ENCODE data around the gene PTGDS. TPM values are rescaled to one million over a fixed set of nuclear protein-coding genes. Genes with fewer than 3 reads are reported as not detected.
"Not testable (repeated sequence)": the region's sequence is repeated elsewhere in the genome, so short reads cannot be mapped to it uniquely, and the experiment has no call there.

The PTGDS gene
- total RNA-seq, 1 experiment from 2014 or later = not detected

- DNase-seq (ENCODE audit: low spot score) = no peak
Measured at GRCh38 chr9:136990242-136990911, 13.1 kb downstream of the PTGDS start.

GRCh38 chr9:136991993-136992818, 14.9 kb downstream of the PTGDS start, which contains the start of gene PAXX:
Gene PAXX (plus strand): TSS chr9:136992422. CDS start chr9:136992444, 22 bp downstream.
- DNase-seq (ENCODE audit: low spot score) = peak; percentile 75

DNA sequence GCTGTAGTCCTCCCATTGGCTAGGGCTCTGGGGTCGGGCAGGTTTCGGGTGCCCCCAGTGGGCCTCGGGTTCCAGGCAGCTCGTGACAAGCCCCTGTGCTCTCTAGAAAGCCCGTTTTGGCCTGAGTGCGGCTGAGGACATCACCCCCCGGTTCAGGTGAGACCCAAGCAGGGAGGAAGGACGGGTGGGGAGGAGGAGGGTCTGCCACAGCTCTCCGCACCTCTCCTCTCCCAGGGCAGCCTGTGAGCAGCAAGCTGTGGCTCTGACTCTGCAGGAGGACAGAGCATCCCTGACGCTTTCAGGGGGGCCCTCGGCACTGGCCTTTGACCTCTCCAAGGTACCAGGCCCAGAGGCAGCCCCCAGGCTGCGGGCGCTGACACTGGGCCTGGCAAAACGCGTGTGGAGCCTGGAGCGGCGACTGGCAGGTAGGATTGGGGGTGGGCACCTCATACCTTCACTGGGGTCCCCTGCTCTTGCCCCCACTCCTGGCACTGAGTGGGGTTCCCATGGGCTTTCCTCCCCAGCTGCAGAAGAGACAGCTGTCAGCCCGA, 15.6 kb downstream of the PTGDS start:
- no peak for DNase-seq (ENCODE audit: low spot score)

DNA sequence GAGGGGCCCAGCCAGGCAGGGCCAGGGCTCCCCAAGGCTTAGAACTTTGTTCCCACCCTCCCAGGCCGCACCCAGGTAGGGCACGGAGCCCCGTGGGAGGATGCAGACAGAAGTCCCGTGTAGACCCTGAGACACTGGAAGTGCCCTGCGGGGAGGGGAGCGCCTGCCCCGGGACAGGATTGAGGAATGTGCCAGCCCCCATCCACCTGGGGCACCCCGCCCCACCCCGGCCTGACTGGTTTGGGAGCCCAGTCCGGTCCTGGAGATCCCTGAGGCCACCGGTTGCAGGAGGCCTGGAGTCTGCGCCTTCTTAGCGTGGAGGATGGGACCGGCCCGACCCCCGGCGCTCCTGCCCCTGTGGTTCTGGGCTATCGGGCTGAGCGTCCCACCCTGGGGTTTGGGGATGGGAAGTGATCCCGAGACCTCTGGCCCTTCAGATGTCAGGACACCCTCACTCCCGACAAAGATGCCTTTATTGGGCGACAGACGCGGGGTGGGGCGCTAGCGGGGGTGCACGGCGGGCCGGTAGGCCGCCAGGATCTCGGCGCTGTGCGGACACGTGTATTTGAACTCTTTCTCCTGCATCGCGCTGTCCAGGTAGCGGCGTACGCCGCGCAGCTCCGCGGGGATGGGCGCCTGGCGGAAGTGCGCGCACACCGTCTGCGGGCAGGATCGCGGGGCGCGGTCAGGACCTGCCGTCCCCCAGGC, 17.0 kb downstream of the PTGDS start:
- DNase-seq (ENCODE audit: low spot score) = no peak

- DNase-seq (ENCODE audit: low spot score) = no peak
Measured at GRCh38 chr9:136994888-136995230, 17.6 kb downstream of the PTGDS start.

DNA sequence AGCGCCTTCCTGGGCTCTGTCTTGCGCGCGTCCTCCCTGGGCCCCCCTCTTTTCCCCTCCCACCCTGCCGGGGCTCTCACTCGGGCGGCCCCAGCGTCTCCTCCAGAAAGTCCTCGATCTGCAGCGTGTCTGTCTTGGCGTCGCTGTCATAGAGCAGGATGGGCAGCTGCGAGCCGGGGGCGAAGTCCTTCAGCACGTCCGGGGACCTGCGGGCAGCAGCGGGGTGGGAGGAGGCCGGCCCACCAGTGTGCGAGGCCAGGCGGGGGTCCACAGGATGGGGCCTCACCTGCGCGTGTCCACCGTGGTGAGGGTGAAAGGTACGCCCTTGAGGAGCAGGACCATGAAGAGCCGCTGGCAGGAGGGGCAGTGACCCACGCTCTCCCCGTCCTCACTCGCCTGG, 18.1 kb downstream of the PTGDS start:
- DNase-seq (ENCODE audit: low spot score) = no peak

DNA sequence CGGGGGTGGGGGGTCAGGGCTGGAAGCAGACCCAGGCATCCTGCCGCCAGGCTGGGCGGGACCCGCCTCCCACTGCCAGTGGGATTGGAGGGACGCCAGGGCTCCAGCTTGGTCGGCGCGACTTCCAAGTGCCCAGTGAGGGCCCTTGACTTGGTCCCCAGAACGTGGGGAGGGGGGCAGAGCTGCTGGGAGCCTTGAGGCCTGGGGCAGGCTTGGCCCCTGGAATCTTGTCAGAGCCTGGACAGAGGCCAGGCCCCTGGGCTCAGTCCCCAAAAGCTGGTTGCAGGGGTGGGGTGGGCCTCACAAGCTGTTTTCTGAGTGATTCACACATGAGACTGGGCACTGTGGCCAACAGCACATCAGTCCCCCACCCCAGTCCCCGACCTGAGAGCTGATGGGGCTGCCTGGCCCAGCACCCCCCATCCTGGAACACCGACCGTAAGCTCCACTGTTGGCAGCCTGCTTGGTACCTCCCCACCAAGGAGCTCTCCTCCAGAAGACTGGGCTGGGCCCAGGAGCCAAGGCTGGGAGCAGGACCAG, 18.5 kb downstream of the PTGDS start:
- DNase-seq (ENCODE audit: low spot score) = no peak

DNA sequence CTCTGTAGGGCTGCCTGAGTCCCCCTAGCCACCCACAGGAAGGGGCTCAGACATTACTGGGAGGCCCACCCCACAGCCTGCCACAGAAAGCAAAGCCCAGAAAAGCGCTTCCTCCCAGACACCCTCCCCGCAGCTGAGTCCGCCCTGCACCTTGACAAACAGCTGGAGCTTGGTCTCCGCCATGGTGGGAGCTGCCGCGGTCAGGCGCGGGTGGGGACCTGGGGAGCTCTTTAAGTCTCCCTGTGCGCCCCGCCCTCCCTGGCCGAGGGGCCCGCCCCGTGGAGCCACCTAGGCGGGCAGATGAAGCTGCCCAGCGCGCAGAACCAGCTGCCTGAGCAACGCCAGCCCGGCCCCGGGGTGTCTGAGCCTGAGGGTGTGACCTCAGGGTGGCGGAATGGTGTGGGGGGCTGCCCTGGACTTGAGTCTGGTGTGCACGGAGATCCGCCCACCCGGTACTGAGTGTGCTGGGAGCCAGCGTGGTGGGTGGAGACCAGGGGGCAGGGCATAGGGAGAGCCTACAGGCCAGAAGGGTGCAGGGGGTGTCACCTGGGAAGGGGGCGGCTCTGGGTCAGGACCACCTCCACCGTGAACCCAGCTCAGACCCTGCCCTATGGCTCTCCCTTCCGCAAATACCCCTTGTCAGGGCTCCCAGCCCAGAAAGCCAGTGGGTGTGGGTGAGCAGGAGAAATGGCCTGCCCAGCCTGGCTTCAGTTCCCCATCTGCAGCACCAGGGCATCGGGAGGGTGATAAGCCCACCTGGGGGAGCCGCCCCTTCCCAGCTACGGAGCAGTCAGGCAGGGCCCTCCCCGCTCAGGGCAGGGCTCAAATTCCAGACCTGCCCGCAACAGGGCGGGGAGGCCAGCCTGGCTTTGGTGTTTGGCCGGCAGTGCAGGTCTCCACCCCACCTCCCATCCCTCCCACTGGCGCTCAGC, 19.3 kb downstream of the PTGDS start, which contains the start of gene CLIC3:
CLIC3 (minus strand) TSS at position 208 of the 932 bp plus-strand sequence; CDS start at position 183, 25 bp downstream.
- DNase-seq (ENCODE audit: low spot score) = no peak

DNA sequence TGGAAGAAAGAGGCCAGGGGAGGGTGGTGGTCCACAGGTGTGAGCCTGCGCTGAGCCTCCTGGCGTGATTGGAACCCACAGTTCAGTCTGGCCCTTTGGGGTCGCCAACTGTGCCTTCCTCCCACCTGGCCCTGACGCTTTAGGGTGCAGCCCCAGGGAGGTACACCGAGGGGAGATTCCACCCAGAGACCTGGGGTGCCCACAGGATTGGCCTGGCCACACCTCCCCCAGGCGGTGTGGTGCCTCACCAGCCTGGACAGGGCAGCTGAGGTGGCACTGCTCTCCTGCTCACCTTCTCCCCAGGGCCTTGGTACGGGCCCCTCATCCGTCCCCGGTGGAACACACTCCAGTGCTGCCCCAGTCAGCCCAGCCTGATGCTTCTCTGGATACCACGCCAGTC, 20.1 kb downstream of the PTGDS start:
- DNase-seq (ENCODE audit: low spot score) = no peak

- DNase-seq (ENCODE audit: low spot score) = no peak
Measured at GRCh38 chr9:136997830-136998234, 20.5 kb downstream of the PTGDS start.

DNA sequence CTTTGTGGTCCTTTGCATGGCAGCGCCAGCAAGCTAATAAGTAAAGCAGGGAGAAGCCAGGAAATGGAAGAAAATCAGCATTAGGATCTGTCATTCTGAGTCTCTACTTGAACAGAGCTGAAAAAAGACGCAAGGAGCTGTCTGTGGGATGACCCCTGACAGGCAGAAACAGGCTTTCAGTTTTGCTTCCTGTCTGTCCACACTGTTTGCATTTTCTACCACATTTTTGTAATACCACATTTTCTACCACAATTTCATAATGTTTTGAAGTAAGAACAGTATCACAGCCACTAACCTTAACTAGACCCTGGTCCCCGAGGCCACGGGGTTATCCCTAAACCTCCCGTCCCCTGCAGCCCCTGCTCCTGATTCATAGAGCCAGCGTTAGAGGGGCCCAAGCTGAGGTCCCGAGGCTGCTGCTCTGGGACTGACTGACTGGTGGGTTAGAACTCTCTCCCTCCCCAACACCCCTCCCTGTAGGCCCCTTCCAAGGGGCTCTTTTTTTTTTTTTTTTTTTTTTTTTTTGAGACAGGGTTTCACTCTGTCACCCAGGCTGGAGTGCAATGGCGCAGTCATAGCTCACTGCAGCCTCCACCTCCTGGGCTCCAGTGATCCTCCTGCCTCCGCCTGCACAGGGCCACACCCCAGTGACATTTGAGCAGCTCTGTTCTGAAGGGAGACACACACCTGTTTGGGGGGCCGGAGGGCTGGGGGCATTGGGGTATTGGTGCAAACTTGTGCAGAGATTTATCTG, 23.1 kb downstream of the PTGDS start:
- no peak for DNase-seq (ENCODE audit: low spot score)

GRCh38 chr9:137001857-137002645, 24.7 kb downstream of the PTGDS start:
- no peak for DNase-seq (ENCODE audit: low spot score)

DNA sequence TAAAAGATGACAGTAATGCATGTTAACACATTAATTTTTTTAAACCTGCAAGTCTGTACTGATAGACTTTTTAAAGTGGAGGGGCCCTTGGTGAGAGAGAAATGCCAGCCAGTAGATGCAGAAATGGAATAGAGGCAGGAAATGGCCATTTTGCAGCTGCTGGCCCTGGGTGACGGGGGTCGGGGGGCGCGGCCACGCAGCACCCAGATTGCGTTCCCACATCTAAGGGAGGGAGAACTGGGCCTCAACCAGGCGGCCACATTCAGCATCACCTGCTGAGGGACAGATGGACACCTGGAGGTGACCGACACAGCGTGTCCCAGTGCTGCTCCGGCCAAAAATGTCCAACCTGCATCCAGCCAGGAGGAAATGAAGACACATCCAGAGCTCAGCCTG, 25.3 kb downstream of the PTGDS start:
- no peak for DNase-seq (ENCODE audit: low spot score)

DNA sequence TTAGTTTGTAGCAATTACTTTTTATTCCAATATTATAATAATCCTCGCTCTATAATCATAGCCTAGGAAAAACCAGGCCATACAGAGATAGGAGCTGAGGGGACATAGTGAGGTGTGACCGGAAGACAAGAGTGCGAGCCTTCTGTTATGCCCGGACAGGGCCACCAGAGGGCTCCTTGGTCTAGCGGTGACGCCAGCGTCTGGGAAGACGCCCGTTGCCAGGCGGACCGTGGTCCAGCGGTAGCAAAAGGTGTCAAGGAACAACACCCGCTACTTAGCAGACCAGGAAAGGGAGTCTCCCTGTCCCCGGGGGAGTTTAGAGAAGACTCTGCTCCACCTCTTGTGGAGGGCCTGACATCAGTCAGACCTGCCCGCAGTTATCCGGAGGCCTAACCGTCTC, 27.0 kb downstream of the PTGDS start:
- DNase-seq (ENCODE audit: low spot score) = not testable (repeated sequence)

- no peak for DNase-seq (ENCODE audit: low spot score)
Measured at GRCh38 chr9:137006116-137007003, 29.1 kb downstream of the PTGDS start.

GRCh38 chr9:137007108-137007815, 30.0 kb downstream of the PTGDS start:
- DNase-seq (ENCODE audit: low spot score) = peak; percentile 44

- no peak for DNase-seq (ENCODE audit: low spot score)
Measured at GRCh38 chr9:137007816-137008270, 30.5 kb downstream of the PTGDS start.

All from H4 (cell line).